HG02571 (cell line): Measurements from ENCODE around the gene NRAP.
A peak's percentile ranks its signal among the peaks of the same experiment; 100 is the strongest.
"Not testable (repeated sequence)": the region's sequence is repeated elsewhere in the genome, so short reads cannot be mapped to it uniquely, and the experiment has no call there.

ENCODE experiments used
- ATAC-seq: cut with Tn5 transposase; IDR thresholded peaks from one replicate; pipeline ENCODE4 v1.9.1; 2021; ENCODE audit warnings: mild to moderate bottlenecking, moderate library complexity; ENCODE audit not compliant: unreplicated experiment

NRAP gene

GRCh38 chr10:113681533-113682470 is 18.0 kb upstream of the NRAP start:
- peak; percentile 39 for ATAC-seq

DNA sequence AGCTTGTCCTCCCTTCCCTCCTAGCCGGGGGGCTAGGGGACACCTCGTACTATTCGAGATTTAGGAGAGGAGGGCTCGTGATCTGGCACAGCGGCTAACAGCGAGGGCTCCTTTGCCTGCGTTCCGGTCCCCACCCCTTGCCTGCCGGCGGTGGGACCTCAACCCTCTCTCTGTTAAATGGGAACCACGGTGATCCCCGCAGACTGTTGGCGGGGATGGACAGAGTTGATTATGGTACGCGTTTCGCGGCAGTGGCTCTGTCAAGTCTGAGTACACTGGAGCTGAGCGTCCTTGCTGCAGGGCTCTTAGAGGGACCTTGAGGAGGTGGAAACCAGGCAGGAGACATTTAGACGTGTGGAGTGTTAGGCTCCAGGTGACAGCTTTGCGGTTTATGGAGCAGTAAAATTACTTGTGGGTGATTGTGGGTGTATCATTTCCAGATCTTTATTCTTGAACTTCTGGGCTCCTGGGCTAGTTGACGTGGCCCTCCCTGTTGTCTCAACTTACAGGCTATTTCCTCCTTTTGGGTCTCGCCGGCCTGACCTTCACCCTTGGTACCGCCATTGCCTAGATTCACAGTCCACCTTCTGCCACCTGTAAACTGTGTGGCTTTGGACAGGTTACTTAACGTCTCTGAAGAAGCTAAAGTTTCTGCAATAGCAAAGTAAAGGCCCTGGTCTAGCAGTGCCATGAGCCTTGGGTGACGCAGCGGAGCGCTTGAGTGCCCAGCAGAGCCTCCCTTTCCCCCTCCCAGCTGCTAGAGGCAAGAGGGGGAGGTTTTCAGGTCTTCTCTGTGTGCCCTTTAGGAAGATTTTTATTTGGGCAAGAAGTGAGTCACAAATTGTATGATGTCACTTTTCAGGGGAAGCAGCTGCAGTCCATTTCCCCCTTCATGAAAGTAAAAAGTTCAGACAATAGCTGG is 16.6 kb upstream of the NRAP start:
- peak; percentile 25 for ATAC-seq

DNA sequence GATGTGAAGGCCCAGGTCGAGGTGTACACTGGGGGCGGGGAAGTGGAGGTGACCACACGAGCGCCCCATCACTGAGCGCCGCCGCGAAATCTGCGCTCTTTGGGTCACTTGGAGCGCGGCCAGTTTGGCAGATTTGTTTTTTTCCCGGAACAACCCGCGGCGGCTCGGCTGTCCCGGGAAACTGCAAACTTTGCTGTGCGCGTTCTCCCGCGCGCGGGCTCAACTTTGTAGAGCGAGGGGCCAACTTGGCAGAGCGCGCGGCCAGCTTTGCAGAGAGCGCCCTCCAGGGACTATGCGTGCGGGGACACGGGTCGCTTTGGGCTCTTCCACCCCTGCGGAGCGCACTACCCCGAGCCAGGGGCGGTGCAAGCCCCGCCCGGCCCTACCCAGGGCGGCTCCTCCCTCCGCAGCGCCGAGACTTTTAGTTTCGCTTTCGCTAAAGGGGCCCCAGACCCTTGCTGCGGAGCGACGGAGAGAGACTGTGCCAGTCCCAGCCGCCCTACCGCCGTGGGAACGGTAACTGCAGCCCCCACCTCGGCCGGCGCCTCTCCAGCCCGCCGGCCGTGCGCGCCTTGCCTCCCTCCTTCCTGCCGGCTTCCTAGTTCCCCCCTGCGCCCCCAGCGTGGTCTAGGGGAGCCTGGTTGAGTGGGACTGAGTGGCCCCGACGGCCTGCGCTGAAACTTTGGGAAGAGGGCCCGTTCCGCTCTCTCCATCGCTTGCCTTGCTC is 15.8 kb upstream of the NRAP start, which contains the start of gene CASP7:
TSS of gene CASP7 (plus strand) at position 450 of the 727 bp plus-strand sequence. CDS start 17,582 bp downstream, outside the sequence.
- peak; percentile 72 for ATAC-seq

GRCh38 chr10:113666682-113667252 is 2.9 kb upstream of the NRAP start:
- ATAC-seq = no peak

DNA sequence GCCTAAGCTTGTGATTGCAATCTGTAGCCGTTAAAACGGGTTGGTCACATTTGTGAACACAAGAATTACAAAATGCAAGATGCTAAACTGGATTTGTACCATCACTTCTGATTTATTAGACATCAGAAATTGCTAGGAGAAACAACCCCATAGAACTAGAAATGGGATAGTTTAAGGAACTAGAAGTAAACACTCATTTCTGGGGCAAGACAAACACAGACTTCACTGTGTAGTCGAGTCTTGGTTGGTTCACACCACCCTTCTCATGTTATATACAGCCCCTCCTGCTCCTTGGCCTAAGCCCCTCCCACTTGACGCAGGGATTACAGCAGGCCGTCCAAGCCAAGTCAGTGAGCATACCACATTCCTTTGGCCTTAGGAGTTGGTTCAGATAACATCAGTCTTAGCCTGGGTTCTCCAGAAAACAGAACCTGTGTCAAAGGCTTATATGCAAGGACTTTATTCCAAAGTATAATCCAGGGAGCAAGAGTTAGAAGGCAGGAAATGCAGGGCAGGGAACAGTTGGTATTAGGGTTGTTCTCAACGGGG is 2.0 kb upstream of the NRAP start:
- ATAC-seq = no peak

DNA sequence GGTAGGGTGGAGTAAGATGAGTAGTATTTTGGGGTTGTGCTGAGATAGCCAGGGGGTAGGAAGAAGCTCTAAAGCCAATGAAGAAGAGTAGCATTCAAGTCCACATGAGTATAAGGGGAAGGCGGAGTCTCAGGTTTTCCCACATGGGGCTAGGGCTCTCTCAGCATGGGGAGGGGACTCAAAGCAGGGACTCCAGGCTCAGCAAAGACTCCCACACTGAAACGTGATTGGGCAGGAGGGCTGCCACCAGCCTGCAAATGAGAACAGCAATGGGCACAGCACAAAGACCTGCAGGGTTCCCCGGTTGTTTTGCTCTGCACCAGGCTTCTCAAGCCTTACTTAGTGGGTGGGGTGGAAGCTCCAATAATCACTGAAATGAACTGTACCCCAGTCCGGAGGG is 1.5 kb upstream of the NRAP start:
- no peak for ATAC-seq

DNA sequence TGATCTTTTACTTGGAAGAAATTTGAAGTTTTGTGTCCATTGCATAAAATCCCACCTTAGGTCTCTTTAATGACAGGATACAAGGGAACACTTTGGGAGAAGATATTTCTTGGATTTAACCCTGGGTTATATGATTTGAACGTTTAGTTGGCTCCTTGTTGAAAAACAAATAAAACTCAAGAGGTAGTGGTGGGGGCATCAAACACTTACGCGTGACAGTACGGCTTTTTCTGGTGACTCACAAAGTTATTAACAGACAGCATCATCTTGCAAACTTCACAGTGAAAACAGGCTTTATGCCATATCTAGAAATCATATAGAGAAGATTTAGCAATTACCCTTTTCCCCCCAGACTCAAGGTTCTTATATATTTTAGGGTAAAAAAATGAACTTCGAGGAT is 699 bp downstream of the NRAP start:
- no peak for ATAC-seq

GRCh38 chr10:113661332-113661731 is 2.5 kb downstream of the NRAP start:
- no peak for ATAC-seq

DNA sequence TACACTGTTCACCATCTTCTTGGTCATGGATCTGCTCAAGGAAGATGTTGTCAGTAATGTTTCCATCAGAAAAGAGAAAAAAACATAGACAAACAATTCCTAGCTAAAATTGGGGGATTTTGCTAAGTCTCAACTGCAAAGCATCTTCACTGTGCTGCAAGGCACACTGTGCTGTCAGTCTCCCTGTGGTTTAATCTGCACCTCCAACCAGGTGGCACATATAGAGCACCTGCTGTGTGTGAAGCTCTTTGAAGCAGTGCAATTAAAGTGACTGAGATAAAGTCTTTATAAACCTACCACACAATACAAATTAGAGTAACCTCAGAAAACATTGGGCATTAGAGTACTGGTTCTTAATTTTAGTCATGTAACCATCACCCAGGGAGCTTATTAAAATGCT is 6.3 kb downstream of the NRAP start:
- no peak for ATAC-seq

DNA sequence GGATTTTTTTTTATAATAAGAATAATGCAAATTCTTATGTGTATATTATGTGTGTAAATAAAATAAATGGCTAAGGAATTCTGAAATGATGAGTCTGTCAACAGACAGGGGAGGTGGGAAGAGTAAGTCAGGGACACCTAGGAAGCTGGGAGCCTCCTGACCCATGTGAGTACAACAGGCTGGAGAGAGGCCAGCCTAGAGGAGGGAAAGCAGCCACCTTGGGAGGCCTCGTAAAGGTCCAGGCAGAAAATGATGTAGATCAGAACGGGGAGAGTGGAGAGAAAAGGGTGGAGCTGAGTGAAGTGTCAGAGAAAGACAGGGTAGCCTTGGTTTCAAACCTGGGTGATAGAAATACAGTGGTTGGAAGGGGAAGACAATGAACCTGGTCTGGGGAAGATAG is 6.9 kb downstream of the NRAP start:
- no peak for ATAC-seq

DNA sequence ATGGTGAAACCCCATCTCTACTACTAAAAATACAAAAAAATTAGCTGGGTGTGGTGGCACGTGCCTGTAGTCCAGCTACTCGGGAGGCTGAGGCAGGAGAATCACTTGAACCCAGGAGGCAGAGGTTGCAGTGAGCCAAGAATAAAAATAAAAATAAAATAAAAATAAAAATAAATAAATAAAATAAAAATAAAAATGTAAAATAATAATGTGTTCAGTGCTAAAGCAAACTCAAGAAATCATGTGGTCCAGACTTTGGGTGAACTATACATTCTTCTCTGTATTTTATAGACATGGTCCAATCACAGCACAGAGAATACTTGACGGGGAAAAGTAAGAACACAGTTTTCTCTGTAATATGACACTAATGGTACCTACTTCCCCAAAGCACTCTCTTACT is 11.4 kb downstream of the NRAP start:
- ATAC-seq = not testable (repeated sequence)

- ATAC-seq = no peak
Observed at GRCh38 chr10:113651898-113652297, 11.9 kb downstream of the NRAP start.

- ATAC-seq = no peak
Observed at GRCh38 chr10:113651021-113651420, 12.8 kb downstream of the NRAP start.

DNA sequence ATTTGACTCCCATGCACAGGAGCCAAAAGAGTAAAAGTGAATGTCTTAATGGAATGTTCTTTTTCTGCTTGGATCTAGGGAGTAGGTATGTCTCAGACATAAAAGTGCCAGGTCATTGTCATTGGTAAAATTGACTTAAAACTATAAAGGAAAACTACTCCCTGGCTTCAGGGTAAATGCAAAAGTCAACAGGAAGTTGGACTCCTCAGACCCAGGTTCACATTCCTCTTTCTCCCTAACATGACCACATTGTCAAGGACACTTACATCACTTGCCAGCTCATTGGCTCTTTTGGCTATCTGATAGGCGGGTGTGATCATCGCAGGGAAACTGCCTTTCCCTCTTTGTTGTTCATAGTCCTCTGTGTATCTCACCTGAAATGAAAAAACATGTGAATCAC is 13.7 kb downstream of the NRAP start:
- ATAC-seq = no peak

DNA sequence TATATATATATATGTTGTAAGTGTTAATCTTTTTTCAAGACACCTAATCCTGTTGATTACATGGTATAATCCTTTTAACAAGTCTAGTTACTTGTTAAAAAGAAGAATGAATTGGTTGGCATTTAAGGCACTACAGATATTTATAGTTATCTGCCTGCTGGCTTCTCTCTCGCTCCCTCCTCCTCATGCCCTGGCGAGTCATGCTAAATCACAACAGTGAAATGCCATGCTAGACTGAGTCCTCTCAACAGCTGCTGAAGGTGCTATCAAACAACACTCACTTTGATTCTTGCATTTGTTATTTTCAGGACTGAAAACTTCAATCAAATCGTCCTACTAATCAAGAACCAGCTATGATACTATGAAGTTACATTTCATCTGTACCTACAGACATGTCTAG is 15.4 kb downstream of the NRAP start:
- ATAC-seq = no peak

- no peak for ATAC-seq
Observed at GRCh38 chr10:113647812-113648211, 16.0 kb downstream of the NRAP start.

DNA sequence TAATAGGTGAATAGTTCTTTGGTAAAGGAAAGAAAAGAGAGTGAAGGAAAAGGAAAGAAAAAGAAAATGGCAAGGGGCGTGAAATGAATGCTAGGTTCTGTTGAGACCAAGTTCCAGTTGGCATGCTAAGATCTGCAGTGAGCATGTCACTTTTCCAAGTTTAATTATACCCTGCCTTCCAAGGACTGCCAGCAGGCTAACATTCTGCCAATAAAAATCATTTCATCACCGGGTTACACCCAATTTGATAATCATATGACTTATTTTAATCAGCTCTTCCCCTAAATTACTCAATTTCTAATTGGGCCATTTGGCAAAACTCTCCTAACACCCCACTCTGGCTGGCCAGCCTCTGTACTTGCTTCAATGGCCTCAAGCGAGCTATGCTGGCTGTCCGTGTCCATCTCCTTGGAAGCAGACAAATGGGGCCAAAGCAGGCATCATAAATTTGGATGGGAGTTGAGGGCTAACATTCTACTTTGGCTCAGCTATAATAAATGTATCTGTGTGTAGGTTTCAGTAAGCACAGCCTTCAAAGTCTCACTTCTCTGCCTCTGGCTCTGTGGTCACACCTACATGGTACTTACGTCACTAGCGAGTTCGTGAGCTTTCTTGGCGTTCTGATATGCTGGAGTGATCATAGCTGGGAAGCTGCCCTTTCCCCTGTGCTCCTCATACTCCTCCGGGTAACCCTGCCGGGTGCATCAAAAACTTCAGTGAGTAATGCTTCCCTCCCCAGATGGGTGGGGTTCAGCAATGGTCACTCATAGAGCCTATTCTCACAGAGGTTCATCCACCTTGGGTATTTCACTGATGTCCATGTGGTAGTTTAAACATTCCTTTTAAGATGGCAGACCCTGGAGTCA is 17.3 kb downstream of the NRAP start:
- no peak for ATAC-seq

GRCh38 chr10:113644185-113645120 is 19.4 kb downstream of the NRAP start:
- ATAC-seq = no peak
